Activated naive CD8-positive, alpha-beta T cell treated with anti-CD3 and anti-CD28 coated beads, Interleukin-2, amount 50 U/mL, for 24 hours (primary cell): Measurements from ENCODE around the gene NANOS3.

Source experiments
- ATAC-seq: fragments of 150-1000 bp; cut with Tn5 transposase; one replicate; pipeline ENCODE4 v1.10.0; 2021
- DNase-seq: peaks from one replicate; pipeline ENCODE4 v3.0.0; 2021
- H3K27ac Mint-ChIP-seq: one replicate; pipeline ENCODE4 v1.8.0; 2021; ENCODE audit warnings: mild to moderate bottlenecking, mixed read lengths
- H3K27me3 Mint-ChIP-seq: one replicate; pipeline ENCODE4 v1.8.0; 2021; ENCODE audit warnings: mixed read lengths
- H3K36me3 Mint-ChIP-seq: one replicate; pipeline ENCODE4 v1.8.0; 2021; ENCODE audit warnings: low read depth, mixed read lengths
- H3K4me1 Mint-ChIP-seq: one replicate; pipeline ENCODE4 v1.8.0; 2021; ENCODE audit warnings: mixed read lengths
- H3K4me3 Mint-ChIP-seq: one replicate; pipeline ENCODE4 v1.8.0; 2021; ENCODE audit warnings: mild to moderate bottlenecking, moderate library complexity, mixed read lengths
- H3K9me3 Mint-ChIP-seq: one replicate; pipeline ENCODE4 v1.8.0; 2021; ENCODE audit warnings: mixed read lengths

The NANOS3 gene

DNA sequence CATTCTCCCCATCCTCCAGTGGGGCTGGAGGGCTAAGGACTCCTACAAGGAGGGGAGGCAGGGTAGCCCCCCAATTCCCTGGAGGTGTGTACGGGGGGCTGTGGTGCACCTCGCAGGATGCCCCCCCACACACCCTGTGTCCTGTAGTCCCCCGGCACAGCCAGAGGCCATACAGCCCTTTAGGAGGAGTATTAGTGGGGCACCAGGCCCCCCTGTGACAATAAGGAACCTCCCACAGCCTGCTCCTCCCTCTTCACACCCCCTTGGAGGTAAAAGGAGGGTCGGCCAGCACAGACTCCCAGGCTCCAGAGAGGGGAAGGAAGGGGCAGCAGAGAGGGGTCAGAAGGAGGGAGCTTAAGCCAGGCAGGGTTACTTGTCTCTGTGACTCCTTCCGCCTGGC lies at the start of gene NANOS3:
Gene NANOS3 (plus strand): TSS at position 301 of the 400 bp plus-strand sequence. CDS start 115 bp downstream, outside the sequence.
- Mint-ChIP-seq H3K9me3 (no peaks in the 10 kb centered on the region), H3K4me1 (peaks cover 23% of the 10 kb centered on the region), H3K27ac (no peak within 1 kb of the TSS), H3K4me3 (no peak within 1 kb of the TSS), H3K27me3 (peaks cover 2% of the 10 kb centered on the region), H3K36me3 (no peaks in the 10 kb centered on the region)
- DNase-seq (no peak), ATAC-seq (no peak)

DNA sequence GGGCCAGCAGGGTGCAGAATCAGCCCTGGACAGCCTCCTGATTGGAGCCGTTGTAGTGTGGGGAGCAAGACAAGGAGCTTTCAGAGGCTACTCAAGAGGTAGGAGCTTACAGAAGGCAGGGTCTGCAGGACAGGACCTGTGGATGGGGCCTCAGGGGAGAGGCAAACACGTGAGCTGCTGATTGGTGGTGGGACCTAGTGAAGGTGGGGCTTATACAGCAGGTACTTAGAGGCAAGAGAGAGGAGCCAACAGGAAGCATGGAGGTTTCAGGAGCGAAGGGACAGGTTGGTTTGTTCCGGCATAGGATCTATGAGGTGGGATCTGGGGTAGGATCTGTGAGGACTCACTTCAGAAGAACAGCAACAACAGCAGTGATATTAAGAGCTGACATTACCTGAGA lies 49.3 kb upstream of the NANOS3 start:
- no peaks in the 10 kb centered on the region for H3K9me3 Mint-ChIP-seq
- H3K4me1 Mint-ChIP-seq, result peaks cover 1% of the 10 kb centered on the region
- ATAC-seq (no peak), DNase-seq (no peak)
- H3K27me3 Mint-ChIP-seq, result no peaks in the 10 kb centered on the region
- H3K36me3 Mint-ChIP-seq, result peaks cover 2% of the 10 kb centered on the region
- H3K27ac Mint-ChIP-seq, result no peak overlapping the region
- H3K4me3 Mint-ChIP-seq, result no peak overlapping the region

DNA sequence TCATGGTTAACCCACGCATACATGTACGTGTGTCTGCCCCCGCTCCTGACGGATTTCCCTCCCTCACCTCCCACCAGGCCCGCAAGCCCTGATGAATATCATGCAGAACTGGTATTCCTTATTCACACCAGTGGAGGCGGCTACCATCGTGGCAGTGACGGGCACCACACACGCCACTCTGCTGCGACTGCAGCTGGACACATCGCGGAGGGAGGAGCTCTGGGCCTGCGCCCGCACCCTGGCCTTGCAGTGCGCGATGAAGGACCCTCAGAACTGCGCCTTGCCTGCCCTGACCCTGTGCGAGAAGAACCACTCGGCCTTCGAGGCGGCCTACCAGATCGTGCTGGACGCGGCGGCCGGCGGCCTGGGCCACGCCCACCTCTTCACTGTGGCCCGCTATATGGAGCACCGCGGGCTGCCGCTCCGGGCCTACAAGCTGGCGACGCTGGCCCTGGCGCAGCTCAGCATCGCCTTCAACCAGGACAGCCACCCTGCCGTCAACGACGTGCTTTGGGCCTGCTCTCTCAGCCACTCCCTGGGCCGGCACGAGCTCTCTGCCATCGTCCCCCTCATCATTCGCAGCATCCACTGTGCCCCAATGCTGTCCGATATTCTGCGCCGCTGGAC lies 46.7 kb upstream of the NANOS3 start:
- Mint-ChIP-seq H3K4me1 (peaks cover 23% of the 10 kb centered on the region), H3K27ac (no peak overlapping the region), H3K36me3 (peaks cover 19% of the 10 kb centered on the region), H3K9me3 (no peaks in the 10 kb centered on the region), H3K4me3 (no peak overlapping the region), H3K27me3 (no peaks in the 10 kb centered on the region)
- ATAC-seq (no peak), DNase-seq (no peak)

DNA sequence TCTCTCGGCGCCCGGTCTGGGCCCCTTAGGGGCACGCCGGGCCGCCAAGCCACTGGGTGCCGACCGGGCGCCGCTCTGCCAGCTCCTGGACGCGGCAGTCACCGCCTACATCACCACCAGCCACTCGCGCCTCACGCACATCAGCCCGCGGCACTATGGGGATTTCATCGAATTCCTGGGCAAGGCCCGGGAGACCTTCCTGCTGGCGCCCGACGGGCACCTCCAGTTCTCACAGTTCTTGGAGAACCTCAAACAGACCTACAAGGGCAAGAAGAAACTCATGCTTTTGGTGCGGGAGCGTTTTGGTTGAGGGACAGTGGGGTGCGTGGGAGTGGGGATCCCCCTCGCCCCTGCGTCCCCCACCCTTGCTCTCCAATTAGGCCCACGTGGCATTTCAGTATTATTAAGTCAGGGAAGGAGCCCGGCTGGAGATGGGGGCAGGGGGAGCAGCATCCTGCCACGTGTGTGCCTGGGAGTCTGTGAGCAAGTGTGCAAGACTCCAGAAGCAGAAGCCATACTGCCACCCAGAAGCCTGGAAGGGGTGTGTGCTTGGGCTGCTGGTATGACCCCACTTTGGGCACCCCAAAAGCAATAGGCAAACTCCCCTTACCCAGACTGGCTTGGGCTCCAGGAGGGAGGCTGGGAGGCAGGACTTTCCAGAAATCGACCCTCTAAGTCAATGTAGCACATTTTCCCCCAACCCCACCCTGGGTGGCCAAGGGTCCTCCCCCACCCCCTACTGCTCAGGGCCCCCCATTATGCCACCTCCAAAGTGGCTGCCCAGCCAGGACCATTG lies 46.0 kb upstream of the NANOS3 start:
- H3K27me3 Mint-ChIP-seq, result no peaks in the 10 kb centered on the region
- H3K36me3 Mint-ChIP-seq, result peaks cover 19% of the 10 kb centered on the region
- no peak for DNase-seq
- no peak overlapping the region for H3K4me3 Mint-ChIP-seq
- H3K4me1 Mint-ChIP-seq, result peaks cover 29% of the 10 kb centered on the region
- H3K27ac Mint-ChIP-seq, result peak overlapping the region; percentile 39
- H3K9me3 Mint-ChIP-seq, result no peaks in the 10 kb centered on the region
- ATAC-seq, result no peak

DNA sequence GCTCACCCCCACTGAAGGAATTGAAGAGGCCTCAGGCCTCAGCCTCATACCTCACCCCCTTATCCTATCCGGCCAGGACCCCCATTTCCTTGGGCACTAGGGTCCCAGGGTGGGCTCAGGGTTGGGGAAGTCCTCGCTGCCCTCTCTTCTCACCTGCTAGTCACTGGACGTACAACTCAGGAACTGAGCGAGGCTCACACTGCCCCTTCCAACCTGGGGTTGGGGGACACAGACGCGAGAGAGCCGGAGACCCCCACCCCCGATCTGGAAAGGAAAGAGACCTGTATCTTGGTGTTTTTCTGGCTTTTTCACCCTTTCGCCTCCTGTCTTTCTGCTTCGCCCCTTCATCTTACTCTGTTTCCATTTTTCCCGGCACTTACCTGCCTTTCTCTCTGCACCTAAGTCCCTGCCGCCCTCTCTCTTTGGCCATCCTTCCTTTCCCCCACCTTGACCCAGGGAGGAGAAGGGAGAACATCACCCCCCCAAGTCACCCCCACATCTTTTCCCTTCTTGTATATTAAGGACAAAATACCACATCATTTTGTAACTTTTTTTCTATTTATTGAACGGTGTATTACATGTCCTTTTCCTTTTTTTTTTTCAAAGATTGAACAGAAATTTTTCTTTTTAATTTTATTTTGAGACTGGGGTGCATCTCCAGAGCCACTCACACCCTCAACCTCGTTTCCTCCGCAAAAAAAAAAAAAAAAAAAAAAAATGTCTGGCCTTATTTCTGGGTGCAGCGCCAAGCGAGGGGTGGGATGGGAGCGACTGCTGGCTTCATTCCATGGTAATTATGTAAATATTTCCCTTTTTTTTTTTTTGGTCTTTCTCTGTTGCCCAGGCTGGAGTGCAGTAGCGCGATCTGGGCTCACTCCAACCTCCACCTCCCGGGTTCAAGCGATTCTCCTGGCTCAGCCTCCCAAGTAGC lies 45.1 kb upstream of the NANOS3 start:
- H3K9me3 Mint-ChIP-seq, result no peaks in the 10 kb centered on the region
- H3K27me3 Mint-ChIP-seq, result no peaks in the 10 kb centered on the region
- H3K4me3 Mint-ChIP-seq, result no peak overlapping the region
- no peak for DNase-seq
- peak overlapping the region; percentile 29 for H3K27ac Mint-ChIP-seq
- peaks cover 20% of the 10 kb centered on the region for H3K36me3 Mint-ChIP-seq
- ATAC-seq, result no peak
- H3K4me1 Mint-ChIP-seq, result peaks cover 38% of the 10 kb centered on the region

DNA sequence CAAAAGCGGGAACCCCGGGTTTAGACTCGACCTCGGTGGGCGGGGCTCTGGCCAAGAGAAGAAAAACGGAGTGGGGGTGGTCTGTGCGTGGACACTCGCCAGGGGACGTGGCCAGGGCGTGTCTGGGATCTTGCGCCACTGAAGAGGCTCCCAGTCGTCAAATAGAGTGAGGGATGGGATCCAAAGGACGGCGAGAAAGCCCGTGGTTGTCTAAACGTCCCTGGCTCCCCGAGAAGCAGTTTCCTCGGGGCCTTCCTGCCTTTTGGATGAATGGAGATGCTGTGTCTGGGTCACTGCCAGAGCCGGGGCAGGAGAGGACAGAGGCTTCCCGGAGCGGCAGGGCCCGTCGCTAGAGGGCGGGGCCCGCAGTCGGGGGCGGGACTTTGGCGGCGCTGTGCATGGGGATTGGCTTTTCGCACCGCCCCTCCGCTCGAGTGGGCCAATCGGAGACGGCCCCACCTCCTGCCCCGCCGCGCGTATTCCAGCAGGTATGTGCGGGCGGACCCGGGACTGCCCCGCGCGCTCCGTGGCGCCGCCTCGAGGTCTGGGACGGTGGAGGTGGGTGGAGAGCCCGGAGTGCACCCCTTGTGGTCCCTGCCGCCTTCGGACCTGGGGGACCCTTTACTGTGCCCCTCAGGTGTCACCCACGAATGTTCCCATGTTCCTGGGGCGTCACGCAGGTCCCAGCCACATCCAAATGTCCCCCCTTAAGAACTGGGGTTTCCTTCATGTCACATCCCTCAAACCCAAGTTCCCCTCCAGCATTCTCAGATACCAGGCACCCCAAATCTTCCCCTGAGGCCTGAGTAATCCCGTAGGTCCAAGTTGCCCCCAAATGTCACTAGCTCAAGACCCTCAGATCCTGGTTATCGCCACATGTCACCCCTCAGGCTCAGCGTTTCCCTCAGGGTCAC lies 43.3 kb upstream of the NANOS3 start:
- DNase-seq (peak; percentile 96), ATAC-seq (peak; percentile 78)
- Mint-ChIP-seq H3K36me3 (peaks cover 31% of the 10 kb centered on the region), H3K4me1 (peaks cover 53% of the 10 kb centered on the region), H3K4me3 (peak overlapping the region; percentile 65), H3K9me3 (no peaks in the 10 kb centered on the region), H3K27me3 (no peaks in the 10 kb centered on the region), H3K27ac (peak overlapping the region; percentile 85)

DNA sequence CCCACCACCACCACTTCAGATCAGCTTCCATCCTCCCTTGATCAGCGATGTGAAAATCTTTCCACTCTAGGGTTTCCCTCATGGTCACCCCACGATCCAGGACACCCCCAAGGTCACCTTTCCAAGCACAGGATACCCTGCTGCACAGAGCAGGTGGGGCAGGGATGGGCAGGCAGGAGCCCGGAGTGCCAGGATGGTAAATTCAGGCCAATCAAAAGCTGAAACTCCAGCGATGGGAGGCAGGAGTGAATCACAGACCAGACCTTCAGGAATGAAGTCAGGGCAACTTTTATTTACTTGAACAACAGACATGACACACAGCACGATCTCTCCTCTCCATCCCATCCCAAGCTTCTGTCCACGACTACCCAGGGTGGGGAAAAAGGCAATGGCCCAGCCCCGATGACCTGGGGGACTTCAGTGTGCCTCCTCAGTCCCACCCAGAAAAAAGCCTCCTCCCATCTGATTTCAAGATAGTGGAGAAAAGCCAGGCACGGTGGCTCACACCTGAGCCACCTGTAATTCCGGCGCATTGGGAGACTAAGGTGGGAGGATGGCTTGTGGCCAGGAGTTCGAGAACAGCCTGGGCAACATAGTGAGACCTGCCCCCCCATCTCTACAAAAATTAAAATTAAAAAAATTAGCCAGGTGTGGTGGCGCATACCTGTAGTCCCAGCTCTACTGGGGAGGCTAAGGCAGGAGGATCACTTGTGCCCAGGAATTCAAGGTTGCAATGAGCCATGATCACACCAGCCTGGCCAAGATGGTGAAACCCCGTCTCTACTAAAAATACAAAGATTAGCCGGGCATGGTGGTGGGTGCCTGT lies 42.5 kb upstream of the NANOS3 start:
- ATAC-seq (no peak), DNase-seq (no peak)
- Mint-ChIP-seq H3K4me1 (peaks cover 60% of the 10 kb centered on the region), H3K36me3 (peaks cover 39% of the 10 kb centered on the region), H3K27me3 (no peaks in the 10 kb centered on the region), H3K27ac (peak overlapping the region; percentile 85), H3K9me3 (no peaks in the 10 kb centered on the region), H3K4me3 (peak overlapping the region; percentile 65)

DNA sequence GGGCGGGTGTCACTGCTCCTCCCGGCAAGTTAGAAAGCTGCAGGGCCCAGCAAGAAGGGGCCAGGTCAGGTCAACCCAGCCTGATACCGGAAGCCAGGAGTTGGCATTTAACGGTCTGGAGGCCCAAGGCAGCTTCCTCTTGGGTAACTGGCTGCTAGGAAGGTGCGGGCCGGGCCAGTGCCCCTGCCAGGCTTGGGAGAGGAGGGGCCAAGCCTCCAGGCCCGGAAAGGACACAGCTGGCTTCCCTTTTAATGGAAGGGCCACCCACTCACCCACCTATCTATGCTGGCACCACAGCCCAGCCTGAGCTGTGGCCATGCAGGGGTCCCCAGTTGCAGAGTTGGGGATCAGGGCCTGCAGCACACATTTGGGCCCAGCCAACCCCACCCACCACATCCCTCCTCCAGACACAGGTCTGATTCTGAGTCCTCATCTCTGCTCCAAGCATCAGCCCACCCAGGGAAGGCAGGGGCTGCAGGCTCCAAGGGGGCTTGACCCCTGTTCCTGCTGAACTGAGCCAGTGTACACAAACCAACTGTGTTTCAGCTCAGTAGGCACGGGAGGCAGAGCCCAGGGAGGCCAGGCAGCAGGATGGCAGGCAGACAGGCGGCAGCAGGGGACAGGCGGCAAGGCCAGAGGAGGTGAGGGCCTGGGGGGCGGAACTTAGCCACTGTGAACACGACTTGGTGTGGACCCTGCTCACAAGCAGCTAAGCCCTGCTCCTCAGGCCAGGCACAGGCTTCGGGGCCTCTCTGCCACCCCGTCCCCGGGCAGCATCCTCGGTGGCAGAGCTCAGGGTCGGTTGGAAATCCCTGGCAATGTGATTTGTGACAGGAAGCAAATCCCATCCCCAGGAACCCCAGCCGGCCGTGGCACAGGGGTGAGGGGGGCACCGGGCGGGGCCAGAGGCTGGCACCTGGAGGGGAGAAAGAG lies 40.9 kb upstream of the NANOS3 start:
- Mint-ChIP-seq H3K36me3 (peaks cover 51% of the 10 kb centered on the region), H3K27ac (peak overlapping the region; percentile 90), H3K9me3 (no peaks in the 10 kb centered on the region), H3K4me3 (peak overlapping the region; percentile 96), H3K27me3 (no peaks in the 10 kb centered on the region), H3K4me1 (peaks cover 66% of the 10 kb centered on the region)
- ATAC-seq (no peak), DNase-seq (no peak)

DNA sequence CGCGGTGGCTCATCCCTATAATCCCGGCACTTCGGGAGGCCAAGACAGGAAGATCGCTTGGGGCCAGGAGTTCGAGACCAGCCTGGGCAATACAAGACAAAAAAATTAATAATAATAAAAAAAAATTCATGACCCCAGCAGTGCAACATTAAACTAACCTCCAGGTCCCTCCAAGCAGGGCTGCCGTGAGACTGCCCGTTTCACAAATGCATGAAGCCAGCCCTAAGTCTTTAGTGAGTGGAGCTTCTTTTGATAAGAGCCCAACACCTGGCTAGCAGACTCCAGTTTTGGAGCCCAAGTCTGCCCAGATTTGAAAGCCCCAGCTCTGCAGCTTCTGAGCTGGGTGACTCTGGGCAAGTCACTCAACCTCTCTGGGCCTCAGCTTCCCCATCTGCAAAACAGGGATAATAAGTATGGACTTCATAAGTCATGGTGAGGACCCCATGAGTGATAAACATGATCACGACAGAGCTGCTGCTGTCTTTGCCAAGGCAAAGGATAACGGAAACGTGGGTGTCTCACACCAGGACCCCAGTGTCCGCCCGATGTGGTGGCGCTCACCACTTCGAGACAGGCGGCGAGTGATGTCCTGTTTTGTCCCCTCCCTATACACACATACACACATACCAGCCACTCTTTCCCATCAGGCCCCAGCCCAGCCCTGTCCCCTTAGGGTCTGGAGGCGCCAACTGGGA lies 38.4 kb upstream of the NANOS3 start:
- DNase-seq (no peak), ATAC-seq (no peak)
- Mint-ChIP-seq H3K4me1 (peaks cover 66% of the 10 kb centered on the region), H3K9me3 (no peaks in the 10 kb centered on the region), H3K4me3 (peak overlapping the region; percentile 96), H3K27ac (peak overlapping the region; percentile 97), H3K27me3 (no peaks in the 10 kb centered on the region), H3K36me3 (peaks cover 55% of the 10 kb centered on the region)

DNA sequence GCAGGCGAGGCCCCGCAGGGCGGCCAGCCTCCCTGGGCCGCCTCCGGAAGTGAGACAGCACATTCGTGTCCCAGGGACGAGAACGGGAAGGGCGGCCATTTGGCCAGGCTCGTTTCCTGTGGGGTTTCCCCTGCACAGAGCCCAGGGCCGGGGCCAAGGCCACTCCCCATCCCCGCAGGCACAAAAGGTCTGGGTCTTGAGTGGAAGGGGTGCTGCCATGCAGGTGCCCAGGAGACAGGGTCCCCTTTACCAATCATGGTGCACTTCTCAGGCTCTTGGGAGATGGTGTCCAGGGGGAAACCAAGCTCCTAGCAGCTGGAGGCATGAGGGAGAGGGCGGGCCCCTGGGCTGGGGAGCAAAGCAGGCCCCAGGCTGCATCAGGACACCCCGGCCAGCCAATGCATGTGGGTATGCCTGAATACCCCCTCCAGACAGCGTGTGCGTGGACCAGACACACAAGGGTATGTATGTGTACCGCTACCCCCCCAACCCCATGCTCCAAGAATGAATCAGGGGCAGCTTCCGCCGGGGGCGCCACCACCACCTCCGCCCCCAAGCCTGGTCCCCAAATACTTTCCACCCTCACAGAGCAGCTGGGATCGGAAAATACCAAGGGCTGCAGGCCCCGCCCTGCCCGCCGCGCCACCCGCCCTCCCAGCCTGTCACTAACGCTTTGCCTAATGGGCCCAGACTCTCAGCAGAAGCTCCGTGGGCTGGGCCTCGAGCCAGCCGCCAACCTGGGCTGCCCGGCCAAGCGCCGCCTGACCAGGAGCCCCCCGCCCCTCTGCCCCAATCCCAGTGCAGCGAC lies 37.6 kb upstream of the NANOS3 start:
- DNase-seq, result peak; percentile 90
- no peaks in the 10 kb centered on the region for H3K9me3 Mint-ChIP-seq
- peak overlapping the region; percentile 96 for H3K4me3 Mint-ChIP-seq
- peak overlapping the region; percentile 97 for H3K27ac Mint-ChIP-seq
- peaks cover 67% of the 10 kb centered on the region for H3K4me1 Mint-ChIP-seq
- no peaks in the 10 kb centered on the region for H3K27me3 Mint-ChIP-seq
- H3K36me3 Mint-ChIP-seq, result peaks cover 49% of the 10 kb centered on the region
- peak; percentile 61 for ATAC-seq

DNA sequence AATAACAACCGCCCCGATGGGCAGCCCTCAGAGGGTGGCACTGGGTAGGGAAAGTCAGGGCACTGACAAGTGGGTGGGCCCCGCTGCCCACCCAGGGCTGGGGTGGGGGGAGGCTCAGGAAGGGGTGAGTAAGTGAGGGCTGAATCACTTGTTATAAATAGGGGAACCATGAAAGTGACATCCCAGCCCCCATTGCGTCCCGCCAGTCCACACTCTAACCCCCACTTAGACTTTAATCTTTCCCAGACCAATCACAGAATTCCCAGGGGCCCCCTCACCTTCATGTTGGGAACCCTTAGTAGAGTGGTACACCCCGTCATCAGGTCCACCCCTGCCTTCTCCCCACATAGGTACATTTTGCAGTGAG lies 37.0 kb upstream of the NANOS3 start:
- H3K27ac Mint-ChIP-seq, result peak overlapping the region; percentile 97
- peak overlapping the region; percentile 96 for H3K4me3 Mint-ChIP-seq
- no peak for DNase-seq
- H3K9me3 Mint-ChIP-seq, result no peaks in the 10 kb centered on the region
- peaks cover 46% of the 10 kb centered on the region for H3K36me3 Mint-ChIP-seq
- H3K4me1 Mint-ChIP-seq, result peaks cover 67% of the 10 kb centered on the region
- no peaks in the 10 kb centered on the region for H3K27me3 Mint-ChIP-seq
- ATAC-seq, result peak; percentile 30
